Esophagus squamous epithelium (tissue), 5 donors: ENCODE results near the gene NAPSA. TPM values are rescaled to one million over a fixed set of nuclear protein-coding genes. Genes with fewer than 3 reads are reported as not detected.

Experiments
- DNase-seq: peaks from one replicate; lab custom pipeline; 2025; lab: John Stamatoyannopoulos, UW
- H3K27ac ChIP-seq, 4 donors: fragments of 200-600 bp; sonication (generic); one replicate each; pipeline ENCODE4 v1.5.1; 2016 to 2019; ENCODE audit warnings: mild to moderate bottlenecking in 1 of 4
- H3K27me3 ChIP-seq, 4 donors: fragments of 200-600 bp; sonication (generic); 1 replicate in 3 of 4; 2 replicates in 1 of 4; pipeline versions ENCODE4 v1.5.1 to v1.6.0; 2017 to 2021; ENCODE audit warnings: antibody characterized with exemption in 1 of 4
- H3K36me3 ChIP-seq, 3 donors: fragments of 200-600 bp; sonication (generic); one replicate each; pipeline ENCODE4 v1.5.1; 2016 to 2019
- H3K4me1 ChIP-seq, 3 donors: fragments of 200-600 bp; sonication (generic); one replicate each; pipeline ENCODE4 v1.5.1; 2017 to 2019
- H3K4me3 ChIP-seq, 4 donors: fragments of 200-600 bp; sonication (generic); 1 replicate in 3 of 4; 2 replicates in 1 of 4; pipeline ENCODE4 v1.5.1; 2016 to 2019; ENCODE audit warnings: mild to moderate bottlenecking in 2 of 4, moderate library complexity in 1 of 4
- H3K9me3 ChIP-seq, 3 donors: fragments of 200-600 bp; sonication (generic); one replicate each; pipeline ENCODE4 v1.5.1; 2016 to 2019
- POLR2A ChIP-seq, 4 donors: fragments of 450-650 bp; IDR thresholded peaks; one replicate each; pipeline ENCODE4 v1.6.1; 2017; ENCODE audit warnings: antibody characterized with exemption in 4 of 4, mild to moderate bottlenecking in 4 of 4, moderate library complexity in 3 of 4
- WGBS, 2 donors: methylation state at CpG; one replicate each; pipeline ENCODE4 v1.1.5; 2018; 5-methylcytosine and 5-hydroxymethylcytosine counted together
- intact Hi-C: fragments of 100-400 bp; cut with DNase I; formaldehyde crosslinking; loops from one replicate; pipeline ENCODE4 v1.15.0; 2022
- total RNA-seq, 4 donors: library from RNA; depleted of rRNA; stranded (reverse); fragments of >200 nt; gene quantifications; one replicate each; pipeline ENCODE4 v1.1.0, GENCODE V29; 2016
- TF ChIP-seq, protein P1 (sequence below), 6 experiments: fragments of 450-650 bp in 4 of 6; fragments of 200-600 bp in 2 of 6; sonication (generic) in 2 of 6; IDR thresholded peaks; one replicate each; pipeline ENCODE4 v1.5.1; 2016 to 2019; ENCODE audit warnings: antibody characterized with exemption in 6 of 6, mild to moderate bottlenecking in 4 of 6, moderate library complexity in 4 of 6
- donor health status: DM: yes; HTN: yes; CAD: no.

NAPSA gene
- total RNA-seq, 4 donors from 2014 or later: 0.38 TPM; not detected in 3

DNA sequence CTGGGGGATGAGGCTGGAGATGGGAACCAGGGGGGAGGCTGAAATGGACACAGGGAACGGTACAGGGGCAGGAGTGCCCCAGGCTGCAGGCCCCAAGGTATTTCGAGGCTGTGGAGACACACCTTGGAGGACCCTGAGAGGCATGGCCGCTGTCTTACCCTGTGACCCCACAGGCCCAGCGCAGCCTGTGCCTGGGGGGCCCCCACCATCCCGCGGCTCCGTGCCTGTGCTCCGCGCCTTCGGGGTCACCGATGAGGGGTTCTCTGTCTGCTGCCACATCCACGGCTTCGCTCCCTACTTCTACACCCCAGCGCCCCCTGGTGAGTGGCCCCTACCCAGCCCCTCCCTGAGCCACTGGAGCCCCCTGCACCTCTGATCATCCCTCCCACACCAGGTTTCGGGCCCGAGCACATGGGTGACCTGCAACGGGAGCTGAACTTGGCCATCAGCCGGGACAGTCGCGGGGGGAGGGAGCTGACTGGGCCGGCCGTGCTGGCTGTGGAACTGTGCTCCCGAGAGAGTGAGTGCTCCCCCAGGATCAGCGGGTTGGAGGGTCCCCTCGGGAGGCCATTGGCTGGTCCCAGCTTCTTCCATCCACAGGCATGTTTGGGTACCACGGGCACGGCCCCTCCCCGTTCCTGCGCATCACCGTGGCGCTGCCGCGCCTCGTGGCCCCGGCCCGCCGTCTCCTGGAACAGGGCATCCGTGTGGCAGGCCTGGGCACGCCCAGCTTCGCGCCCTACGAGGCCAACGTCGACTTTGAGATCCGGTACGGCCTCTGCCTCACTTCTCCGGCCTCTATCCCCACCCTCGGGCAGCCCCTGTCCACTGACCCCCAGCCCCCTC, 36.4 kb upstream of the NAPSA start:
- TF ChIP-seq, protein P1, sequence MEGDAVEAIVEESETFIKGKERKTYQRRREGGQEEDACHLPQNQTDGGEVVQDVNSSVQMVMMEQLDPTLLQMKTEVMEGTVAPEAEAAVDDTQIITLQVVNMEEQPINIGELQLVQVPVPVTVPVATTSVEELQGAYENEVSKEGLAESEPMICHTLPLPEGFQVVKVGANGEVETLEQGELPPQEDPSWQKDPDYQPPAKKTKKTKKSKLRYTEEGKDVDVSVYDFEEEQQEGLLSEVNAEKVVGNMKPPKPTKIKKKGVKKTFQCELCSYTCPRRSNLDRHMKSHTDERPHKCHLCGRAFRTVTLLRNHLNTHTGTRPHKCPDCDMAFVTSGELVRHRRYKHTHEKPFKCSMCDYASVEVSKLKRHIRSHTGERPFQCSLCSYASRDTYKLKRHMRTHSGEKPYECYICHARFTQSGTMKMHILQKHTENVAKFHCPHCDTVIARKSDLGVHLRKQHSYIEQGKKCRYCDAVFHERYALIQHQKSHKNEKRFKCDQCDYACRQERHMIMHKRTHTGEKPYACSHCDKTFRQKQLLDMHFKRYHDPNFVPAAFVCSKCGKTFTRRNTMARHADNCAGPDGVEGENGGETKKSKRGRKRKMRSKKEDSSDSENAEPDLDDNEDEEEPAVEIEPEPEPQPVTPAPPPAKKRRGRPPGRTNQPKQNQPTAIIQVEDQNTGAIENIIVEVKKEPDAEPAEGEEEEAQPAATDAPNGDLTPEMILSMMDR (IDR thresholded peaks at IDR 0.05): no peak
- no peak for TF ChIP-seq POLR2A (IDR thresholded peaks at IDR 0.05)
- Histone ChIP-seq H3K36me3 (peaks cover 9 to 56% (median 18%) of the 10 kb centered on the region in 3 donors), H3K4me3 (no peak overlapping the region), H3K27ac (no peak overlapping the region), H3K4me1 (no peaks in the 10 kb centered on the region), H3K9me3 (no peaks in the 10 kb centered on the region), H3K27me3 (no peaks in the 10 kb centered on the region)
- no peak for DNase-seq
- intact Hi-C loops: no loop called here
- 88 to 92% methylated on average over 19 to 22 of the region's 48 CpGs for WGBS, 2 donors

DNA sequence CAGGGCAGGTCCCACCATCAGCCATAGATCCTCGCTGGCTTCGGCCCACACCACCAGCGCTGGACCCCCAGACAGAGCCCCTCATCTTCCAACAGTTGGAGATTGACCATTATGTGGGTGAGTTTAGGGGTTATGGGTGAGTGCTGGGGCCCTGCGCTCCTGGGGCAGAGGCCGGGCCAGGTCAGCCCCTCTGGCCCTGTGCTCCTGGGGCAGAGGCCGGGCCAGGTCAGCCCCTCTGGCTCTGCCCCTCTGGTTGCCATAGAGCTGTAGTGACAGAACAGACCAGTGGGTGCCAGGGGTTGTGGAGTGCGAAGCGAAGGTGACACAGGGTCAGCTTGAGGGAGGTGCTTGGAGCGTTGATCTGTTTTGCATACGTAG, 33.9 kb upstream of the NAPSA start:
- DNase-seq: no peak
- 97 to 100% methylated on average over 2 to 9 of the region's 10 CpGs for WGBS, 2 donors
- Histone ChIP-seq H3K4me3 (no peak overlapping the region), H3K9me3 (no peaks in the 10 kb centered on the region), H3K36me3 (peaks cover 4 to 44% (median 18%) of the 10 kb centered on the region in 3 donors), H3K4me1 (no peaks in the 10 kb centered on the region), H3K27me3 (no peaks in the 10 kb centered on the region), H3K27ac (no peak overlapping the region)
- intact Hi-C loops: no loop called here
- no peak for TF ChIP-seq POLR2A (IDR thresholded peaks at IDR 0.05)
- TF ChIP-seq, protein P1 (IDR thresholded peaks at IDR 0.05): no peak

DNA sequence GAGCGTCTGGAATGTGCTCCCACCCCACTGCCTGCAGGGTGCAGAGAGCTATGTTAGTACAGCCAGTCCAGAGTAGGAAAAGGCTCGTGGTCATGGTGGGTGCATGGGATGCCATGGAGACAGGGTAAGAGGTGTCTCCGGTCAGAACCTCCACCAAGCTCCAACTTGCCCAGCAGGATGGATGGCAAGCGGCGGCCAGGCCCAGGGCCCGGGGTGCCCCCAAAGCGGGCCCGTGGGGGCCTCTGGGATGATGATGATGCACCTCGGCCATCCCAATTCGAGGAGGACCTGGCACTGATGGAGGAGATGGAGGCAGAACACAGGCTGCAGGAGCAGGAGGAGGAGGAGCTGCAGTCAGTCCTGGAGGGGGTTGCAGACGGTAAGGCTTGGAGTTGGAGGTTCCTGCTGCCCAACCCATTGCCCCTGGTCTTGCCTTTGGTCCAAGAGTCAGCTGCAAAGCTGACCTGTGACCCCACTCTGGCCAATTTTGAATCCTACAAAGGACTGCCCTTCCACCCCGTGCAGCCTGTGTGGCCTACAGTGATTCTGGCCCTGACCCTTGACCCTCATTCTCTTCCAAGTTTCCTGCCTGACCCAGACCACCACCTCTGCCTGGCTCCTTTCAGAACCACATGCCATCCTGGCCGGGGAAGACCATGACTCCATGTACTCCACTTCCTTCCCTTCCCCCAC, 33.4 kb upstream of the NAPSA start:
- intact Hi-C loops: no loop called here
- 85 to 89% methylated on average over 7 to 13 of the region's 13 CpGs for WGBS, 2 donors
- H3K4me1 ChIP-seq: no peaks in the 10 kb centered on the region
- DNase-seq: no peak
- no peaks in the 10 kb centered on the region for H3K9me3 ChIP-seq
- peaks cover 4 to 44% (median 18%) of the 10 kb centered on the region in 3 donors for H3K36me3 ChIP-seq
- H3K27me3 ChIP-seq: no peaks in the 10 kb centered on the region
- no peak overlapping the region for H3K4me3 ChIP-seq
- no peak overlapping the region for H3K27ac ChIP-seq
- TF ChIP-seq POLR2A (IDR thresholded peaks at IDR 0.05): no peak
- TF ChIP-seq, protein P1 (IDR thresholded peaks at IDR 0.05): no peak

DNA sequence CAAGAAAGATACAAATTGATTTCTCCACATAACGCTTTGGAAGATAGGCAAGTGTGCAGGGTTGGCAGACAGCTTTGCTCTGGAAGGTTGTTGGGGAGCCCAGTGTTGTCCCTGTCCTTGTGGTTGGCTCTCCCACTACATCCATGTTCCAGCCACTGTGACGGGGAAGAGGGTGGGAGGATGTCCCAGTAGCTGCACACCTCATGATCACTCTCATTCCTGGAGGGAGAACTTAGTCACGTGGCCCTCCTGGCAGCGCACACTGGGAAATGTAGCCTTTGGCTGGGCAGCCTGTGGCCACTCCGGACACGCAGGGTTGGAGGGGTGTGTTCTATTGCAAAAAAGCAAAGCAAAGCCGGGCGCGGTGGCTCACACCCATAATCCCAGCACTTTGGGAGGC, 28.6 kb upstream of the NAPSA start:
- Histone ChIP-seq H3K4me1 (no peaks in the 10 kb centered on the region), H3K9me3 (no peaks in the 10 kb centered on the region), H3K27ac (no peak overlapping the region), H3K36me3 (peaks cover 0 to 38% (median 0%) of the 10 kb centered on the region in 3 donors), H3K4me3 (no peak overlapping the region), H3K27me3 (no peaks in the 10 kb centered on the region)
- no peak for DNase-seq
- no peak for TF ChIP-seq POLR2A (IDR thresholded peaks at IDR 0.05)
- TF ChIP-seq, protein P1 (IDR thresholded peaks at IDR 0.05): no peak
- WGBS, 2 donors: 84 to 86% methylated on average over 4 to 8 of the region's 9 CpGs
- intact Hi-C loops: no loop called here

DNA sequence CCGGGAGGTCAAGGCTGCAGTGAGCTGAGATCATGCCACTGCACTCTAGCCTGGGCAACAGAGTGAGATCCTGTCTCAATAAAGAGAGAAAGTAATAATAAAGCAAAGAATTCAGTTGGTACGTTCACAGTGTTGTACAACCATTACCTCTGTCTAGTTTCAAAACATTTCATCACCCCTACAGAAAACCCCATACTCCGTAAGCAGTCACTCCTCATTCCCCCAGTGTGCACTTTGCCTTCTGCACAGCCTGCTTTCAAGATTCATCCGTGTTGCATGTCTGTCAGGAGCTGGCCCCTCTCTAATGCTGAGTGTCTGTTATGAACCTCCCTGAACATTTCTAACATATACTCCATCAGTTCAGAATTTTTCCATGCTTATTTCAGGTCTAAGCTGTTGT, 28.1 kb upstream of the NAPSA start:
- no peaks in the 10 kb centered on the region for H3K4me1 ChIP-seq
- 94% methylated on average over 4 of the region's 4 CpGs for WGBS, 2 donors
- no peak for TF ChIP-seq POLR2A (IDR thresholded peaks at IDR 0.05)
- TF ChIP-seq, protein P1 (IDR thresholded peaks at IDR 0.05): no peak
- no peaks in the 10 kb centered on the region for H3K27me3 ChIP-seq
- DNase-seq: no peak
- no peak overlapping the region for H3K27ac ChIP-seq
- peaks cover 0 to 33% (median 0%) of the 10 kb centered on the region in 3 donors for H3K36me3 ChIP-seq
- no peaks in the 10 kb centered on the region for H3K9me3 ChIP-seq
- intact Hi-C loops: no loop called here
- no peak overlapping the region for H3K4me3 ChIP-seq
